Gastroesophageal sphincter (tissue), 4 donors: ENCODE data around the gene SH3PXD2A. TPM values are rescaled to one million over a fixed set of nuclear protein-coding genes. Genes with fewer than 3 reads are reported as not detected.

Experiments
- ATAC-seq: fragments of 150-250 bp; one replicate; pipeline ENCODE4 v1.9.1; 2016; ENCODE audit warnings: mild to moderate bottlenecking, moderate library complexity
- H3K27ac ChIP-seq, 4 donors: fragments of 200-600 bp; sonication (generic) in 3 of 4; 1 replicate in 3 of 4; 2 replicates in 1 of 4; pipeline ENCODE4 v1.5.1; 2016 to 2019
- H3K27me3 ChIP-seq: fragments of 200-600 bp; sonication (generic); one replicate; pipeline ENCODE4 v1.5.1; 2019
- H3K36me3 ChIP-seq, 2 donors: fragments of 200-600 bp; sonication (generic); one replicate each; pipeline ENCODE4 v1.5.1; 2019; ENCODE audit warnings: control low read depth in 1 of 2
- H3K4me1 ChIP-seq, 3 donors: fragments of 200-600 bp; sonication (generic); 1 replicate in 2 of 3; 2 replicates in 1 of 3; pipeline ENCODE4 v1.5.1; 2016 to 2019; ENCODE audit warnings: control low read depth in 2 of 3
- H3K4me3 ChIP-seq, 2 donors: fragments of 200-600 bp; sonication (generic); one replicate each; pipeline ENCODE4 v1.5.1; 2019; ENCODE audit warnings: mild to moderate bottlenecking in 1 of 2, moderate library complexity in 1 of 2
- H3K9me3 ChIP-seq, 3 donors: fragments of 200-600 bp; sonication (generic); one replicate each; pipeline ENCODE4 v1.5.1; 2017 to 2019; ENCODE audit warnings: control low read depth in 2 of 3
- CTCF ChIP-seq, 4 experiments: fragments of 200-600 bp in 2 of 4; fragments of 450-650 bp in 2 of 4; sonication (generic) in 1 of 4; IDR thresholded peaks; one replicate each; pipeline ENCODE4 v1.5.1; 2017 to 2019; ENCODE audit warnings: antibody characterized with exemption in 4 of 4, mild to moderate bottlenecking in 2 of 4, moderate library complexity in 2 of 4
- EP300 ChIP-seq: sonication (generic); formaldehyde crosslinking; IDR thresholded peaks from one replicate; pipeline ENCODE4 v1.6.1; 2017; ENCODE audit warnings: antibody characterized with exemption, mild to moderate bottlenecking
- POLR2A ChIP-seq, 2 donors: fragments of 450-650 bp; IDR thresholded peaks; one replicate each; pipeline ENCODE4 v1.6.1; 2017; ENCODE audit warnings: antibody characterized with exemption in 2 of 2, mild to moderate bottlenecking in 2 of 2, moderate library complexity in 1 of 2
- POLR2AphosphoS5 ChIP-seq: sonication (generic); formaldehyde crosslinking; IDR thresholded peaks from one replicate; pipeline ENCODE4 v1.6.1; 2017; ENCODE audit warnings: antibody characterized with exemption
- WGBS, 2 donors: methylation state at CpG; one replicate each; pipeline ENCODE4 v1.1.5; 2018; ENCODE audit warnings: low coverage in 1 of 2; 5-methylcytosine and 5-hydroxymethylcytosine counted together
- total RNA-seq, 4 donors: library from RNA; depleted of rRNA; stranded (reverse); fragments of >200 nt; gene quantifications; one replicate each; pipeline ENCODE4 v1.1.0, GENCODE V29; 2016

Gene SH3PXD2A
- total RNA-seq, 4 donors from 2014 or later = 31.2 to 65.2 (median 39.5) TPM

- H3K4me3 ChIP-seq = peak overlapping the region in 1 of 2 donors; percentile 0
- no peaks in the 10 kb centered on the region for H3K36me3 ChIP-seq
- H3K4me1 ChIP-seq = peaks cover 0 to 82% (median 47%) of the 10 kb centered on the region in 3 donors
- H3K9me3 ChIP-seq = no peaks in the 10 kb centered on the region
- no peaks in the 10 kb centered on the region for H3K27me3 ChIP-seq
- WGBS, 2 donors = no CpG with 5 or more reads among the region's 11 CpGs
- H3K27ac ChIP-seq = peak overlapping the region in 3 of 4 donors; percentile 73 to 87 (median 76)
- TF ChIP-seq POLR2AphosphoS5 (peak; percentile 20), CTCF (IDR thresholded peaks at IDR 0.05) (no peak)
- ATAC-seq = peak; percentile 6
These were observed 3.1 kb downstream of the SH3PXD2A start for GRCh38 chr10:103852189-103852711.

GRCh38 chr10:103851261-103851660 is 4.1 kb downstream of the SH3PXD2A start:
- no peaks in the 10 kb centered on the region for H3K36me3 ChIP-seq
- no peak overlapping the region for H3K4me3 ChIP-seq
- peaks cover 0 to 84% (median 46%) of the 10 kb centered on the region in 3 donors for H3K4me1 ChIP-seq
- TF ChIP-seq POLR2A (IDR thresholded peaks at IDR 0.05) (no peak), EP300 (no peak), POLR2AphosphoS5 (no peak), CTCF (IDR thresholded peaks at IDR 0.05) (no peak)
- WGBS, 2 donors = 80% methylated on average over 2 of the region's 4 CpGs; no CpG with 5 or more reads in 1 of the 2 donors
- ATAC-seq = no peak
- H3K9me3 ChIP-seq = no peaks in the 10 kb centered on the region
- no peaks in the 10 kb centered on the region for H3K27me3 ChIP-seq
- peak overlapping the region in 3 of 4 donors; percentile 35 to 87 (median 76) for H3K27ac ChIP-seq

GRCh38 chr10:103850572-103850895 is 4.8 kb downstream of the SH3PXD2A start:
- no peak for ATAC-seq
- 21 to 50% methylated on average over 2 of the region's 3 CpGs for WGBS, 2 donors
- H3K4me1 ChIP-seq = peaks cover 0 to 84% (median 42%) of the 10 kb centered on the region in 3 donors
- no peak for TF ChIP-seq EP300
- TF ChIP-seq CTCF (IDR thresholded peaks at IDR 0.05) = no peak
- no peak for TF ChIP-seq POLR2AphosphoS5
- TF ChIP-seq POLR2A (IDR thresholded peaks at IDR 0.05) = no peak
- H3K4me3 ChIP-seq = no peak overlapping the region
- peak overlapping the region in 3 of 4 donors; percentile 76 to 87 (median 77) for H3K27ac ChIP-seq
- H3K27me3 ChIP-seq = no peaks in the 10 kb centered on the region
- H3K9me3 ChIP-seq = no peaks in the 10 kb centered on the region
- no peaks in the 10 kb centered on the region for H3K36me3 ChIP-seq

- ATAC-seq = peak; percentile 55
- H3K4me3 ChIP-seq = no peak overlapping the region
These were observed 5.3 kb downstream of the SH3PXD2A start for GRCh38 chr10:103849880-103850571.

More at GRCh38 chr10:103849880-103850571, 5.3 kb downstream of the SH3PXD2A start:
- no peaks in the 10 kb centered on the region for H3K36me3 ChIP-seq
- peaks cover 0 to 84% (median 42%) of the 10 kb centered on the region in 3 donors for H3K4me1 ChIP-seq
- no peaks in the 10 kb centered on the region for H3K27me3 ChIP-seq
- no peak for TF ChIP-seq CTCF (IDR thresholded peaks at IDR 0.05)
- peak; percentile 19 for TF ChIP-seq POLR2AphosphoS5
- no peaks in the 10 kb centered on the region for H3K9me3 ChIP-seq
- peak overlapping the region; percentile 21 to 87 (median 76) for H3K27ac ChIP-seq
- 31 to 54% methylated on average over 5 to 7 of the region's 8 CpGs for WGBS, 2 donors
